NCI-H2196 treated with DMSO at 0.1 percent for 48 hours (cell line): ENCODE results near the gene NAA40.
A peak's percentile ranks its signal among the peaks of the same experiment; 100 is the strongest.

ENCODE experiments used
- DNase-seq: peaks from one replicate; lab custom pipeline; 2025; ENCODE audit not compliant: unreplicated experiment; lab: John Stamatoyannopoulos, UW

NAA40 gene

DNA sequence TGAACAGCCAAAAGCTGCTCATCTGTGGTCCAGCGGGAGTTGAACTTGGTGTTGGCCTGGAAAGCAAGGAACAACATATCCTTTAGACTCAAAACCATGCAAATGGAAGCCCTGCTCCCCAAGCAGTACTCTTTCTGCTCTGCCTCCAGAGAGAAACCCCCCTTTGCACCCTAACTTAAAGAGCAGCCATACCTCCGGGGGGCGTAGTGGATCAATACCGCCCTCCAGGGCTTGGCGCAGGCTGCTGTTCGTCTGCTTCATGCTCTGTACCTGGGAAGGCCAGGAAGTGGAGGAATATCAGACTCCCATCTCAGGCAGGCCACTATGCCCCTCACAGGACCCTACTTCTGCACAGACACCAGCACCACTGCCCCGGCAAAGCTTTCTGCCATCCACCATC, 26.1 kb upstream of the NAA40 start:
- no peak for DNase-seq

DNA sequence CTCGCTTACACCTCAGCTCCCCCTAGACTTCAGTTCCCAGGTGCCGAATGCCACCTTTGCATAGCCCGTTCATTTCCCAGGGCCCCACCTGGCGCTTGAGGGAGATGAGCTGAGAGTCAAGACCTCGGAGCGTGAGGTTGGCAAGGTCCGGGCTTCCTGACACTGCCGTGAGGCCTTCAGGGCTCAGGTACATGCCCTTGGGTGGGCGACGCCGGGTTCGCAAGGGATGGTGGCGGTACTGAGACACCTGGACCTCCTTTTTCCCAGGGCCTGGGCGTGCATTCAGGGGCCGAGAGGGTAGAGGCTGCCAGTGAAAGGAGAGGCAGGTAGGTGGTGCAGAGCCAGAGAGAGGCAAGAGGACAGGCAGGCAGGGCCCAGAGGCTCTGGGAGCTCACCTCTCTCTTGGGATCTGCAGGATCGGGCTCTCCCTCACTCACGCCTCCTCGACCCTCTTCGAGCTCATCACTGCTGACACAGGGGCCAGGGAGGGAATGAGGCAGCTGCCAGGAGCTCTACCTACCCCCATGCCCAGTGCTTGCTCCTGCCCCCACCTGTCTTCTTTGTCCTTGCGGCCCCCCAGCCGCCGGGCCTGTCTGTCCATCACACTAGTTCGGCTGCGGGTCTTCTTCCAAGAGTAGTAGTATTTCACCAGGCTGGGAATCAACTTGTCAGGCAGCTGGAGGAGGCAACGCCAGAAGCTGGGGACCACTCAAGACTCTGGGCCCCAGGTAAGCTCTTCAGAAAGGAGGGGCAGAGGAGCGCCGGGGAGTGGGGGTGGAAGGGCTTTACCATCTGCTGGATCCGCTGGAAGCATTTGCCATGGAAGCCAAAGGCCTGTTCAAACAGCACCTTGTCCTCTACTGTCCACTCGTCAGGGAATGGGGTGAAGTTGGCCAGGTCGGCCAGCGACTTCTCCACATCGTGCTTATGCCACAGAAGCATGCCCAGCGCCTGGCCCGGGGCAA, 24.7 kb upstream of the NAA40 start:
- no peak for DNase-seq

DNA sequence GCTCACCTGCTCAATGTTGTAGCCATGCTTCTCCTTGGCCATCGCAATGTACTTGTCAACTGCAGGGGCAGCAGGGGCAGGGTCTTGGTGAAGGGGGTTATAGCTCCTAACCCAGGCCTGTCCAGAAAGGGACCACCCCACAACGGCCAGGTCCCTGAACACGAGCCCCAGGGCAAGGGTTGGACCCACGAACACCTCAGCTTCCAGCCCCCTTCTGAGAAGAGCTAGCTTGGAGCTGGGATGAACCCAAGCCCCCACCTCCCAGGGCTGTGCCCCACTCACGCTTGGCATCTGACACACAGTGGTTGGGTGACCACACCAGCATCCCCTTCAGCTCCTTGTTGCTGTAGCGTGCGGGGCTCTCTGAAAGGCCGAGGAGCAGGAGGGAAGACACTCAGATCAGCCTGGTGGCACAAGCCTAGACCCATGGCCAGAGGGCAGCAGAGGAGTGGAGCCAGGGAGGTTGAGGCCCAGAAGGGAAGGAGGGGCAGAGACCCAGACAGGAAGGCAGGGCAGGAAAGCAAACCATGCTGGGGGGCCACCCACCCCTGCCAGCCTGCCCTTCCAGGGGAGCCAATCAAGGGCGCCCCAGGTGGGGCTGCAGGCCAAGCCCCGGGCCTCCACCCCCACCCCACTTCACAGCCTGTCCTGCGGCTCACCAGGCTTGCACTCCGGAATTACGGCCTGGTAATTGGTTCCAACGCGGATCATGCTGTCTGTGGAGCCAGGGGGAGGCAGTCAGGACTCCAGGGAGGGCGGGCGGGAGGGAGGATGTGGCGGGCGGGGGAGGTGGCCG, 23.7 kb upstream of the NAA40 start:
- no peak for DNase-seq

GRCh38 chr11:63915961-63916836, 22.6 kb upstream of the NAA40 start:
- peak; percentile 24 for DNase-seq

- peak; percentile 77 for DNase-seq
Observed at GRCh38 chr11:63916837-63917691, 21.7 kb upstream of the NAA40 start, which contains the start of gene RCOR2. Gene RCOR2, minus strand, starts transcription at chr11:63917164. Its CDS starts 708 bp downstream, at chr11:63916456.

DNA sequence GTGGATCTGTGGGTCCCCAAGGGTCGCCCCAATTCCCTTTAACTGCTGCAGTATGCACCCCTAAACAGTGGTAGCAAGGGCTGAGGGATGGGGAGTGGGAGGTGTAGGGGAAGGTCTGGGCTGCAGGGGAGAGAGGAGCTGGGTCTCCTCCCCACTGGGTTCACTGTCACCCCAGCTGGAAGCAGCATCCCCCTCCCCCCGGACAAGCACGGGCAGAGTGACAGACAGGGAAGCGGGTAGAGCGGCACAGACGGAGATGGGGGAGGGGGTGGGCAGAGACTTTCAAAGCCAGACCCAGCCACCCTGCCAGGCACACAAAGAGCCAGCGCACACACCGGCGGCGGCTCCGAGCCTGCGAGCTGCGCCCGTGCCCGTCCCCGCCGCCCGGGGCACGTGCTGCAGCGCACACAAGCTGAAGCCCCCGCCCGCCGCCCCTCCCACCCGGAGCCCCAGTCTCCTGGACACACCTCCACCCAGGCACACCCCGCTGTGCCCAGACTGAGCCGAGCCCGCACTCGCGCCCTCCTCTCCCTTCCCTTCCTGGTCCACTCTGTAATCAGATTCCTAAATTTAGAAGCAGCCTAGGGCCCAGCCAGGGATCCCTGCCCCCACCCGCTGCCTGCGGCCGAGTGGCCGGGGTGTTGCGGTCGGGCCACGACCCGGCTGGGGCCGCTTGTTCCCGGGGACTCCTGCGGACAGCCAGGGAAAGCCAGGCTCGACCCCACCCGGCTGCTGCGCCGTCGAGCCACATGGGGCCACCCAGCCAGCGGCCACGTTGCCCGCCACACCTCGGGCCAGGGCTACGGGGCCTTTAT, 20.9 kb upstream of the NAA40 start:
- no peak for DNase-seq

DNA sequence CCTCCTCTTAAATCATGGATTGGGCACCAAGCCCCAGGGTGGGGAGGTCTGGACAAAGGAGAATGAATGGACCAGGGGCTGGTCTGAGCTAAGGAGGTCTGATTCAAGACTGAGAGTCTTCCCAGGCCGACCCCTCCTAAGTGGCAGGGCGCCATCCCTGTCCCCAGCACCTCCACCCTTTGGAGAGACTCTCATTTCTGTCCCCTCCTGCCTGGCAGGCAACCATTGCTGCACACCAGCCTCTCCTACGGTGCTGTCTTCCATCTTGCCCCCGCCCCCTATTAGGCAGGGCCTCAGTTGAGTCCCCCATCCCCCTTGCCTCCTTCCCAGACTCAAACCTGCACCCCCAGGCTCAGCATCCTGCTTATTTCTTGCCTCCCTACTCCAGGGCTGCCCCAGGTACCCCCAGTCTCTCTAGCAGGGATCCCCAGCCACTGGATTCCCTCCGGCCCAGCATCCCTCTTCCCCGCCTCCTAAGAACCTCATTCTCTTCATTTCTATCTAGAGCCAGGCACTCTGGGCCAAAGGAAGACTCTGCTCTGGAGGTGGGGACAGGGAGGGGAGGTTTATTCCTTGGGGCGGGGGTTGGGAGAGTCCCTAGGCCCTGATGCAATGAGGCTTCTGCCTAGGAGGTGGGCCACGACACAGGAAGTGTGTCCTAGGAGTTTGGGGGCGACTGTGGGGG, 20.2 kb upstream of the NAA40 start:
- DNase-seq: no peak

- DNase-seq: no peak
Observed at GRCh38 chr11:63919267-63920125, 19.3 kb upstream of the NAA40 start.

- DNase-seq: no peak
Observed at GRCh38 chr11:63920126-63920938, 18.5 kb upstream of the NAA40 start.

- DNase-seq: no peak
Observed at GRCh38 chr11:63920939-63921417, 17.8 kb upstream of the NAA40 start.

GRCh38 chr11:63922673-63923192, 16.1 kb upstream of the NAA40 start:
- DNase-seq: no peak

- DNase-seq: no peak
Observed at GRCh38 chr11:63923319-63923718, 15.5 kb upstream of the NAA40 start.

DNA sequence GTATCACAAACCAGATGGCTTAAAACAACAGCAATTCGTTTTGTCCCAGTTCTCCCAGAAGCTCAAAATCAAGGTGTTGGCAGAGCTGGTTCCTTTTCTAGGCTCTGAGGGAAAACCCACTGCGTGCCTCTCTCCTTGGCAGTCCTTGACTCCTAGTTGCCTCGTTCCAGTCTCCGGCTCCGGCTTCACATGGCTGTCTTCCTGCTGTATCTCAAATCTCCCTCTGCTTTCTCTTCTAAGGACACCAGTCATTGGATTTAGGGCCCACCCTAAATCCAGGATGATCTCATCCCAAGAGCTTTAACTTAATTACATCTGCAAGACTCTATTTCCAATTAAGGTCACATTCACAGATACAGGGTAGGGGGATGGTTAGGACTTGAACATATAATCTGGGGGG, 9.2 kb upstream of the NAA40 start:
- no peak for DNase-seq

- DNase-seq: no peak
Observed at GRCh38 chr11:63931045-63931444, 7.8 kb upstream of the NAA40 start.

DNA sequence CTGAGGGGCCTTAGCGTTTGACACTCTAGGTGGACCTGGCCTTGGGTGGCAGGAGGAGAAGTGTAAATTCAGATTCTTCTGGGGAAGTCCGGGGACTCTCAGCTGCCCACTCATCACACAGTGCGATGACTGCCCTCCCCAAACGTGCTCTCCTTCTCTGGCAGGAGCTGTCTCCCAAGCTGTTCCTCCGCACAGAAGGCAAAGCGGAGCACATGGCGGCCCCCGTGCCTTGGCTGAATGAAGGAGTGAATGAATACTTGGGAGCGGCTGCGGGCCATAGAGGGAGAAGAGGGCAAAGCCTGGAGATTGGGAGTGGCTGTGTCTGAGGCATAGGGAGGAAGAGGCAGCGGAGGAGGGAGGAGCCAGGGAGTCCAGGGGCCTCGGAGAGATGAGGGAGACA, 6.9 kb upstream of the NAA40 start:
- no peak for DNase-seq

GRCh38 chr11:63933459-63933858, 5.3 kb upstream of the NAA40 start:
- DNase-seq: no peak
